GM23338 (cell line): ENCODE data around the gene RNF130. TPM values are rescaled to one million over a fixed set of nuclear protein-coding genes. Genes with fewer than 3 reads are reported as not detected.

Experiments used
- ATAC-seq: fragments of 200-7000 bp; cut with Tn5 transposase; 3 replicates; pipeline ENCODE4 v1.9.1; 2020
- DNase-seq: peaks from one replicate; pipeline ENCODE4 v3.0.0-alpha.2; 2015; ENCODE audit warnings: low spot score
- H2AFZ ChIP-seq: fragments of 200-600 bp; sonication (generic); 2 replicates; pipeline ENCODE4 v1.8.0; 2016; ENCODE audit warnings: antibody characterized with exemption, mild to moderate bottlenecking, moderate library complexity
- H3F3A ChIP-seq: fragments of 200-600 bp; sonication (generic); replicated peaks from 2 replicates; pipeline ENCODE4 v1.8.0; 2017; ENCODE audit warnings: antibody characterized with exemption, mixed run types, low read depth
- H3K27ac ChIP-seq: fragments of 200-600 bp; sonication (generic); 2 replicates; pipeline ENCODE4 v1.6.1; 2016; ENCODE audit warnings: low read depth
- H3K27me3 ChIP-seq: fragments of 200-600 bp; sonication (generic); 2 replicates; pipeline ENCODE4 v1.8.0; 2016; ENCODE audit warnings: mild to moderate bottlenecking, mixed run types, moderate library complexity; ENCODE audit not compliant: insufficient read depth
- H3K36me3 ChIP-seq: fragments of 200-600 bp; sonication (generic); 2 replicates; pipeline ENCODE4 v1.8.0; 2016; ENCODE audit warnings: mild to moderate bottlenecking; ENCODE audit not compliant: insufficient read depth
- H3K4me1 ChIP-seq: fragments of 200-600 bp; sonication (generic); 2 replicates; pipeline ENCODE4 v1.8.0; 2016; ENCODE audit warnings: mild to moderate bottlenecking, moderate library complexity; ENCODE audit not compliant: insufficient read depth
- H3K4me2 ChIP-seq: fragments of 200-600 bp; sonication (generic); 2 replicates; pipeline ENCODE4 v1.7.1; 2017; ENCODE audit warnings: mixed run types
- H3K4me3 ChIP-seq: fragments of 200-600 bp; sonication (generic); 2 replicates; pipeline ENCODE4 v1.6.1; 2016; ENCODE audit warnings: mixed run types
- H3K79me2 ChIP-seq: fragments of 200-600 bp; sonication (generic); replicated peaks from 2 replicates; pipeline ENCODE4 v1.8.0; 2017; ENCODE audit warnings: mild to moderate bottlenecking; ENCODE audit not compliant: insufficient read depth
- H3K9me2 ChIP-seq: fragments of 200-600 bp; sonication (generic); 2 replicates; pipeline ENCODE4 v1.8.0; 2017; ENCODE audit not compliant: insufficient read depth
- H4K20me1 ChIP-seq: fragments of 200-600 bp; sonication (generic); replicated peaks from 2 replicates; pipeline ENCODE4 v1.8.0; 2017; ENCODE audit warnings: mild to moderate bottlenecking; ENCODE audit not compliant: insufficient read depth
- H3K27ac Mint-ChIP-seq: 2 replicates; pipeline ENCODE4 v1.8.0; 2020; ENCODE audit warnings: inconsistent platforms, mild to moderate bottlenecking, moderate library complexity, mixed read lengths
- H3K27me3 Mint-ChIP-seq: 3 replicates; pipeline ENCODE4 v1.8.0; 2022; ENCODE audit warnings: low read depth, mild to moderate bottlenecking, moderate library complexity, mixed read lengths, inconsistent platforms; ENCODE audit not compliant: insufficient read depth, poor library complexity
- H3K36me3 Mint-ChIP-seq: 3 replicates; pipeline ENCODE4 v1.8.0; 2021; ENCODE audit warnings: low read depth, mild to moderate bottlenecking, inconsistent platforms, moderate library complexity, mixed read lengths
- H3K4me1 Mint-ChIP-seq: 3 replicates; pipeline ENCODE4 v1.8.0; 2020; ENCODE audit warnings: mild to moderate bottlenecking, inconsistent platforms, mixed read lengths
- H3K4me3 Mint-ChIP-seq: 3 replicates; pipeline ENCODE4 v1.8.0; 2021; ENCODE audit warnings: moderate library complexity, mild to moderate bottlenecking, inconsistent platforms, mixed read lengths
- H3K9me3 Mint-ChIP-seq: 3 replicates; pipeline ENCODE4 v1.8.0; 2020; ENCODE audit warnings: moderate library complexity, mild to moderate bottlenecking, inconsistent platforms, mixed read lengths
- ETS1 ChIP-seq: IDR thresholded peaks from 2 replicates; pipeline ENCODE4 v1.6.1; 2016; ENCODE audit warnings: antibody characterized with exemption
- EZH2 ChIP-seq: fragments of 200-600 bp; sonication (generic); IDR thresholded peaks from one replicate; pipeline ENCODE4 v1.8.0; 2017; ENCODE audit warnings: antibody characterized with exemption, mild to moderate bottlenecking, low read depth; ENCODE audit not compliant: unreplicated experiment
- EZH2phosphoT487 ChIP-seq: fragments of 200-600 bp; sonication (generic); IDR thresholded peaks from one replicate; pipeline ENCODE4 v1.8.1; 2018; ENCODE audit warnings: antibody characterized with exemption; ENCODE audit not compliant: unreplicated experiment
- NANOG ChIP-seq: IDR thresholded peaks from 2 replicates; pipeline ENCODE4 v1.6.1; 2016; ENCODE audit warnings: antibody characterized with exemption, borderline replicate concordance
- POLR2AphosphoS5 ChIP-seq: IDR thresholded peaks from 2 replicates; pipeline ENCODE4 v1.6.1; 2016; ENCODE audit warnings: antibody characterized with exemption, low read depth
- STAT1 ChIP-seq: IDR thresholded peaks from one replicate; pipeline ENCODE4 v1.6.1; 2016; ENCODE audit warnings: antibody characterized with exemption; ENCODE audit not compliant: unreplicated experiment
- ZNF114 ChIP-seq: fragments of 250-450 bp; sonication (Bioruptor Pico); IDR thresholded peaks from 2 replicates; pipeline ENCODE4 v1.5.0; 2020; ENCODE audit warnings: mild to moderate bottlenecking, moderate library complexity
- ZNF331 ChIP-seq: fragments of 250-450 bp; sonication (Bioruptor Pico); IDR thresholded peaks from 2 replicates; pipeline ENCODE4 v1.5.0; 2020; ENCODE audit warnings: low read depth, mild to moderate bottlenecking, moderate library complexity
- ZNF462 ChIP-seq: fragments of 250-450 bp; sonication (Bioruptor Pico); IDR thresholded peaks from 2 replicates; pipeline ENCODE4 v1.5.0; 2020; ENCODE audit warnings: mild to moderate bottlenecking, moderate library complexity
- polyA plus RNA-seq: library from polyadenylated mRNA; unstranded; fragments of >200 nt; fragmentation: Nextera tagmentation; extraction: Ambion mirVana; gene quantifications from 2 replicates; pipeline ENCODE4 v1.2.1, GENCODE V29; 2016
- total RNA-seq: library from RNA; depleted of rRNA; stranded (reverse); fragments of >200 nt; shearing (Covaris generic); gene quantifications from 2 replicates; pipeline ENCODE4 v1.2.3, GENCODE V29; 2014
- TF ChIP-seq, protein P1 (sequence below): IDR thresholded peaks from one replicate; pipeline ENCODE4 v1.6.1; 2018; ENCODE audit warnings: antibody characterized with exemption; ENCODE audit not compliant: unreplicated experiment
- TF ChIP-seq, protein P2 (sequence below), 2 experiments: fragments of 200-600 bp in 1 of 2; sonication (generic) in 1 of 2; conservative IDR thresholded peaks; 2 replicates each; pipeline versions ENCODE4 v1.5.1 to v1.6.1; 2016 to 2017; ENCODE audit warnings: antibody characterized with exemption in 2 of 2, low read depth in 2 of 2, mild to moderate bottlenecking in 2 of 2, moderate library complexity in 1 of 2

Gene RNF130
- total and polyA plus RNA-seq, 2 experiments from 2014 or later, result 60.1 to 97.3 TPM

- peaks cover under 1% of the 10 kb centered on the region for H3K27me3 Mint-ChIP-seq
- Histone ChIP-seq H3K4me1 (no peaks in the 10 kb centered on the region), H3K27me3 (no peaks in the 10 kb centered on the region), H3K79me2 (no peaks in the 10 kb centered on the region), H3K36me3 (0 out of 2 replicates have a peak, but pooled peaks cover 6% of the 10 kb centered on the region), H3K9me2 (no peaks in the 10 kb centered on the region), H3F3A (no peaks in the 10 kb centered on the region), H3K4me2 (no peak overlapping the region), H3K4me3 (no peak overlapping the region), H3K27ac (no peak overlapping the region), H2AFZ (no peak overlapping the region), H4K20me1 (no peaks in the 10 kb centered on the region)
- peaks cover 8% of the 10 kb centered on the region; the same call in 2 of the 3 replicates for H3K36me3 Mint-ChIP-seq
- H3K9me3 Mint-ChIP-seq, result peaks cover 22% of the 10 kb centered on the region
- H3K27ac Mint-ChIP-seq, result no peak overlapping the region
- TF ChIP-seq EZH2phosphoT487 (no peak), ETS1 (no peak), ZNF331 (CRISPR knock-in tag) (no peak), EZH2 (no peak), NANOG (no peak), ZNF114 (no peak), STAT1 (no peak), ZNF462 (CRISPR knock-in tag) (no peak), POLR2AphosphoS5 (no peak)
- TF ChIP-seq, protein P1, sequence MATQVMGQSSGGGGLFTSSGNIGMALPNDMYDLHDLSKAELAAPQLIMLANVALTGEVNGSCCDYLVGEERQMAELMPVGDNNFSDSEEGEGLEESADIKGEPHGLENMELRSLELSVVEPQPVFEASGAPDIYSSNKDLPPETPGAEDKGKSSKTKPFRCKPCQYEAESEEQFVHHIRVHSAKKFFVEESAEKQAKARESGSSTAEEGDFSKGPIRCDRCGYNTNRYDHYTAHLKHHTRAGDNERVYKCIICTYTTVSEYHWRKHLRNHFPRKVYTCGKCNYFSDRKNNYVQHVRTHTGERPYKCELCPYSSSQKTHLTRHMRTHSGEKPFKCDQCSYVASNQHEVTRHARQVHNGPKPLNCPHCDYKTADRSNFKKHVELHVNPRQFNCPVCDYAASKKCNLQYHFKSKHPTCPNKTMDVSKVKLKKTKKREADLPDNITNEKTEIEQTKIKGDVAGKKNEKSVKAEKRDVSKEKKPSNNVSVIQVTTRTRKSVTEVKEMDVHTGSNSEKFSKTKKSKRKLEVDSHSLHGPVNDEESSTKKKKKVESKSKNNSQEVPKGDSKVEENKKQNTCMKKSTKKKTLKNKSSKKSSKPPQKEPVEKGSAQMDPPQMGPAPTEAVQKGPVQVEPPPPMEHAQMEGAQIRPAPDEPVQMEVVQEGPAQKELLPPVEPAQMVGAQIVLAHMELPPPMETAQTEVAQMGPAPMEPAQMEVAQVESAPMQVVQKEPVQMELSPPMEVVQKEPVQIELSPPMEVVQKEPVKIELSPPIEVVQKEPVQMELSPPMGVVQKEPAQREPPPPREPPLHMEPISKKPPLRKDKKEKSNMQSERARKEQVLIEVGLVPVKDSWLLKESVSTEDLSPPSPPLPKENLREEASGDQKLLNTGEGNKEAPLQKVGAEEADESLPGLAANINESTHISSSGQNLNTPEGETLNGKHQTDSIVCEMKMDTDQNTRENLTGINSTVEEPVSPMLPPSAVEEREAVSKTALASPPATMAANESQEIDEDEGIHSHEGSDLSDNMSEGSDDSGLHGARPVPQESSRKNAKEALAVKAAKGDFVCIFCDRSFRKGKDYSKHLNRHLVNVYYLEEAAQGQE, result no peak
- TF ChIP-seq, protein P2, sequence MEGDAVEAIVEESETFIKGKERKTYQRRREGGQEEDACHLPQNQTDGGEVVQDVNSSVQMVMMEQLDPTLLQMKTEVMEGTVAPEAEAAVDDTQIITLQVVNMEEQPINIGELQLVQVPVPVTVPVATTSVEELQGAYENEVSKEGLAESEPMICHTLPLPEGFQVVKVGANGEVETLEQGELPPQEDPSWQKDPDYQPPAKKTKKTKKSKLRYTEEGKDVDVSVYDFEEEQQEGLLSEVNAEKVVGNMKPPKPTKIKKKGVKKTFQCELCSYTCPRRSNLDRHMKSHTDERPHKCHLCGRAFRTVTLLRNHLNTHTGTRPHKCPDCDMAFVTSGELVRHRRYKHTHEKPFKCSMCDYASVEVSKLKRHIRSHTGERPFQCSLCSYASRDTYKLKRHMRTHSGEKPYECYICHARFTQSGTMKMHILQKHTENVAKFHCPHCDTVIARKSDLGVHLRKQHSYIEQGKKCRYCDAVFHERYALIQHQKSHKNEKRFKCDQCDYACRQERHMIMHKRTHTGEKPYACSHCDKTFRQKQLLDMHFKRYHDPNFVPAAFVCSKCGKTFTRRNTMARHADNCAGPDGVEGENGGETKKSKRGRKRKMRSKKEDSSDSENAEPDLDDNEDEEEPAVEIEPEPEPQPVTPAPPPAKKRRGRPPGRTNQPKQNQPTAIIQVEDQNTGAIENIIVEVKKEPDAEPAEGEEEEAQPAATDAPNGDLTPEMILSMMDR (conservative IDR thresholded peaks at IDR 0.05; ENCODE audit: low read depth in 2 of 2), result no peak
- no peak for DNase-seq
- ATAC-seq, result no peak
- no peaks in the 10 kb centered on the region for H3K4me1 Mint-ChIP-seq
- H3K4me3 Mint-ChIP-seq, result no peak overlapping the region
Measured at GRCh38 chr5:180103487-180104167, 32.1 kb upstream of the RNF130 start.
